ENCODE results near the gene ASCL5. TPM values are rescaled to one million over a fixed set of nuclear protein-coding genes. Genes with fewer than 3 reads are reported as not detected.

ASCL5 gene
- total RNA-seq, 4 donors from 2014 or later = not detected

DNA sequence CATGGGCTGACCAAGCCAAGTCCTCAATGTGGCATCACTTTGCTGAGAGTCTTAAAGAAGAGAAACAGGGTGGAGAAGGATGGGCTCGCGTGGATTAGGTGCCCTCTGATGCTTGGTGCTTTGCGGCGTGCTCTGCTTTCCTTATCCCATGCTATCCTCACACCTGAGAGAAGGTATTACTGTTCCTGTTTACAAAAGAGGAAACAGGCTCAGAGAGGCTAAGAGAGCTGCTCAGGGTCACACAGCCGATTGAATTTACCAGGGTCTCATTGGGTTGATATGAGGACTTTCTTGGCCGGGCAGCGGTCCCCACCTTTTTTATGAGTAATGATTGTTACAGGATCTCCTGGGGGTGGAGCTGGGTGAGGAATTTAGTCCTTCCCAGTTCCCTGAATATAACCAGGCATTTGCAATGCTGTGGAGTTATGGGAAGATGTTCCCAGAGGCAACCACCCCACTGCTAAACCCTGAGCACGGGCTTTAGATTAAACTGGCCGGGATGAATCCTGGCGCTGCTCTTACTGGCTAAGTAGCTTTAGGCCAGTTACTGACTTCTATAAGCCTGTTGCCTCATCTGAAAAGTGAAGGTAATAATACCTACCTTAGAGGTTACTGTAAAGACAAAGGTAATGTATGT is 4.5 kb downstream of the ASCL5 start:
- Histone ChIP-seq H3K4me3 (no peak overlapping the region), H3K27me3 (peaks cover 0 to 39% (median 0%) of the 10 kb centered on the region in 4 donors), H3K27ac (replicated peaks in 1 of 4) (no peak overlapping the region), H3K4me1 (peaks cover 0 to 18% (median 16%) of the 10 kb centered on the region in 4 donors), H3K9me3 (no peaks in the 10 kb centered on the region), H3K36me3 (no peaks in the 10 kb centered on the region)
- intact Hi-C loops (cut with DNase I) = no loop called here
- no peak for DNase-seq (ENCODE audit: extremely low spot score)
- TF ChIP-seq EP300 (IDR thresholded peaks at IDR 0.05) (no peak), POLR2AphosphoS5 (IDR thresholded peaks at IDR 0.05) (no peak), POLR2A (IDR thresholded peaks at IDR 0.05; ENCODE audit: low read depth) (no peak), CTCF (IDR thresholded peaks at IDR 0.05) (no peak)
- 89% methylated on average over 10 of the region's 10 CpGs for WGBS

DNA sequence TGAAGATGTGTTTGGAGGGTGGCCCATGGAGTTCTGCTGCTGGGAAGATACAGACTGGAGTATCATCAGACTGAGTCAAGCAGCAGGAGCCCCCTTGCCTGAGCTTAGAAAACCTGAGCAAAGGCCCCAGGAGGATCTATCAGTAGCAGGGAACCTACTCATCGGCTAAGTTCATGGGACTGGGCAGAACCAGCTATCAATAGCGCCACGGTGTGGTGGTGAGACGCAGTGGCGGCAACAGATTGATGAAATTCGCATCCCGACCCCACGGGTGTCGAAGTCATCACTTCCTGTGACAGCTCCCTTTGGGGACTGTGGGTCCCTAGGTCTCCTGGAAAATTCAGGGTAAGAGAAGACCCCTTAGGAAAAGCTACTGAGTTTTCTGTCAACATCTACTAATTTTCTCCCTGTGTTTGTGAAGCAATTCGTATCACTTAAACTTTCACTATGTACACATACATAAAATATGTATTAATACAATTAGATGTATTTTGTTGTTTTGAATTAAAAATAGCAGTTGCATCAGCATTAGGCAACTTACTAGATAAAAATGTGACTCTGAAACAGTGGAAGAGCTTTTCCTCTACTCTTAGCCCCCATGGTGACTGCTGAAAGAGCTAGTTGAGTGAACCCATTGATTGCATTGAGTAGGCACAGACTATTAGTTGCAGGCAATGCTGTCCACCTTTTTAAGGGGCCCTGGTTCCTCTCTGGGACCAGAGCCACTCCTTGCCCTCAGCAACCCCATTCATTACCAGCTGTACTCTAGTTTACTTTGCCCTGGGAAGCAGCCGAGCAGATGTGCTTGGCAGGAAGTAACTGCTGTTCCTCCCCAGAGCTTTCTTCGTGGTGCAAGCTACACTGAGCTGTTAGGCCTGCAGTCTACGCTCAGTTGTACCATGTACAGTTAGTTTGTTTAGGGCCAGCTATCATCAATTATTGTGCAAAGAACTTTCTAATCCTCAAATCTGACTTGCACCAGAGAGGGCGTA is 7.5 kb downstream of the ASCL5 start:
- 44% methylated on average over 14 of the region's 14 CpGs for WGBS
- intact Hi-C loops (cut with DNase I) = no loop called here
- Histone ChIP-seq H3K27ac (replicated peaks in 1 of 4) (no peak overlapping the region), H3K9me3 (no peaks in the 10 kb centered on the region), H3K4me1 (peaks cover under 1 to 15% (median 13%) of the 10 kb centered on the region in 4 donors), H3K36me3 (no peaks in the 10 kb centered on the region), H3K27me3 (peaks cover 0 to 43% (median 2%) of the 10 kb centered on the region in 4 donors), H3K4me3 (no peak overlapping the region)
- TF ChIP-seq POLR2AphosphoS5 (IDR thresholded peaks at IDR 0.05) = no peak
- no peak for TF ChIP-seq POLR2A (IDR thresholded peaks at IDR 0.05; ENCODE audit: low read depth)
- no peak for TF ChIP-seq EP300 (IDR thresholded peaks at IDR 0.05)
- peak; percentile 19 to 52 (median 30) for TF ChIP-seq CTCF (IDR thresholded peaks at IDR 0.05)
- no peak for DNase-seq (ENCODE audit: extremely low spot score)

GRCh38 chr1:201116091-201116490 is 10.9 kb downstream of the ASCL5 start:
- no peak for TF ChIP-seq CTCF (IDR thresholded peaks at IDR 0.05)
- no peak for TF ChIP-seq POLR2AphosphoS5 (IDR thresholded peaks at IDR 0.05)
- no peak for TF ChIP-seq POLR2A (IDR thresholded peaks at IDR 0.05; ENCODE audit: low read depth)
- TF ChIP-seq EP300 (IDR thresholded peaks at IDR 0.05) = no peak
- H3K4me1 ChIP-seq = peaks cover 9 to 24% (median 20%) of the 10 kb centered on the region in 4 donors
- peaks cover 0 to 26% (median 2%) of the 10 kb centered on the region in 4 donors for H3K27me3 ChIP-seq
- no peaks in the 10 kb centered on the region for H3K36me3 ChIP-seq
- no peak overlapping the region for H3K27ac ChIP-seq (replicated peaks in 1 of 4)
- 97% methylated on average over 2 of the region's 2 CpGs for WGBS
- intact Hi-C loops (cut with DNase I) = no loop called here
- no peaks in the 10 kb centered on the region for H3K9me3 ChIP-seq
- no peak overlapping the region for H3K4me3 ChIP-seq
- no peak for DNase-seq (ENCODE audit: extremely low spot score)

DNA sequence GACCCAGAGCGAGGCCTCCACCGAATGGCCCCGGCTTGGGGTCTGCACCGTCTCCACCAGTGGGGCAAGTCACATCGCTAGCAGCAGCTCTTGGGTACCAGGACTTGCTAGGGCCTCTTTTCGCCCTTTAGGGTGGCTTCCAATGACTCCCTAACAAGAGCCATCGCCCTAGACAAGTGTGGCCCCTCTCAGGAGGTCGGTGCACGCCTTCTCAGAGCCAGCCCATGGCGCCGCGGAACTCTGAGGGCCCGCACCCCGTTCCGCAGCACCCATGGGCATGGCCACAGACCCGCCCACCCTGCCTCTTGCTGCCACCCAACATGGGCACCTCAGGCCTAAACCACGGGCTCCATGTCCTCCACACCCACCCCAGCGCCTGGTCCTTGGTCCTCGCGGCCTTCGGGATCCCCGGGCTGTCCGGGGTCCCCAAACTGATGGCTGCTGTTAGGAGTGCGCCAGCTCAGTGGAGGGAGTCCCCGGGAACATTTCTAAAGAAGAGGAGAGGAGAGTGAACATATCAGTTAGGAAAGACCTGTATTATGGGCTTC is 11.5 kb downstream of the ASCL5 start:
- 94% methylated on average over 17 of the region's 25 CpGs for WGBS
- intact Hi-C loops (cut with DNase I) = no loop called here

More for the DNA sequence above, 11.5 kb downstream of the ASCL5 start:
- Histone ChIP-seq H3K9me3 (no peaks in the 10 kb centered on the region), H3K27ac (replicated peaks in 1 of 4) (no peak overlapping the region), H3K27me3 (peaks cover 0 to 23% (median 2%) of the 10 kb centered on the region in 4 donors), H3K4me3 (peak overlapping the region in 1 of 4 donors; percentile 73), H3K4me1 (peaks cover 9 to 24% (median 20%) of the 10 kb centered on the region in 4 donors), H3K36me3 (no peaks in the 10 kb centered on the region)
- no peak for DNase-seq (ENCODE audit: extremely low spot score)
- TF ChIP-seq POLR2A (IDR thresholded peaks at IDR 0.05; ENCODE audit: low read depth) (no peak), CTCF (IDR thresholded peaks at IDR 0.05) (no peak), POLR2AphosphoS5 (IDR thresholded peaks at IDR 0.05) (no peak), EP300 (IDR thresholded peaks at IDR 0.05) (no peak)

Measured in esophagus muscularis mucosa (tissue), 4 donors.